HG02798 (cell line): Measurements from ENCODE around the gene ABHD11.

Experiments used
- ATAC-seq: cut with Tn5 transposase; IDR thresholded peaks from one replicate; pipeline ENCODE4 v1.9.1; 2021; ENCODE audit warnings: mild to moderate bottlenecking; ENCODE audit not compliant: unreplicated experiment, poor library complexity

ABHD11 gene

DNA sequence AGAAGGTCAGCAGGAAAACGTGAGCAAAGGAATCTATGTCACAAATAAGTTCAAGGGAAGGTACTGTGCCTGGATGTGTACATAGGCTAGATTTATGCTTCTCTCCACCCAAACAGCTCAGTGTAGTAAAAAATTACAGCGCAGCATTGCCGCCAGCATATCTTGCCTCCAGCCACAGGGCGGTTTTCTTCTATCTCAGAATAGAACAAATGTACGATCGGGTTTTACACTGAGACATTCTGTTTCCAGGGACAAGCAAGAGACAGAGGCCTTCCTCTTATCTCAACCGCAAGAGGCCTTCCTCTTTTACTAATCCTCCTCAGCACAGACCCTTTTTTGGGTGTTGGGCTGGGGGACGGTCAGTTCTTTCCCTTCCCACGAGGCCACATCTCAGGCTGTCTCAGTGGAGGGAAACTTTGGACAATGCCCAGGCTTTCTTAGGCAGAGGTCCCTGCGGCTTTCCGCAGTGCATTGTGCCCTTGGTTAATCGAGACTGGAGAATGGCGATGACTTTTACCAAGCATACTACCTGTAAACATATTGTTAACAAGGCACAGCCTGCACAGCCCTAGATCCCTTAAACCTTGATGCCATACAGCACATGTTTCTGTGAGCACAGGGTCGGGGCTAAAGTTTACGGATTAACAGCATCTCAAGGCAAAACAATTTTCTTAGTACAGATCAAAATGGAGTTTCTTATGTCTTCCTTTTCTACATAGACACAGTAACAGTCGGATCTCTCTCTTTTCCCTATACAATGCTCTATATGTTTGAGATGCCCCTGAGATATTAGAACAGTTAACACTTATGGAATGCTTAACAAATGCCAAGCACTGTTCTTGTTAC lies 11.6 kb upstream of the ABHD11 start:
- ATAC-seq = no peak

DNA sequence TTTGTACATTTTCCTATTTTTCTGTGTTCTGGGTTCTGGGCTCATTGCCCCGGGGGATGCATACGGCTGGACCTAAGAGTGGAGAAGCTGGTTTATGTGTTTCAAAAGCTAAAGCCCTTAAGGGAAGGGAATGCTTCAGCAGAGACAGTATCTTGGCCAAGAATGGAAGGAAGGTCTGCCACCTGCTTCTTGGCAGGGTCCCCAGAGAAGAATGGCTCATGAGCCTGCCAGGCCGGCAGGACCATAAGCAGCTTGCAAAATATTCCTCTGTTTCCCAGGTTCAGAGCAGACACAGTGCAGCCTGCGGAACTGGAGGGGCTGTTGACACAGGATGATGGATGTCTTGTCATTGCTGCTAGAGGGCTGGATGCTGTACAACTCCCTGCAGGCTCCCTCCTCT lies 7.8 kb upstream of the ABHD11 start:
- ATAC-seq = no peak

DNA sequence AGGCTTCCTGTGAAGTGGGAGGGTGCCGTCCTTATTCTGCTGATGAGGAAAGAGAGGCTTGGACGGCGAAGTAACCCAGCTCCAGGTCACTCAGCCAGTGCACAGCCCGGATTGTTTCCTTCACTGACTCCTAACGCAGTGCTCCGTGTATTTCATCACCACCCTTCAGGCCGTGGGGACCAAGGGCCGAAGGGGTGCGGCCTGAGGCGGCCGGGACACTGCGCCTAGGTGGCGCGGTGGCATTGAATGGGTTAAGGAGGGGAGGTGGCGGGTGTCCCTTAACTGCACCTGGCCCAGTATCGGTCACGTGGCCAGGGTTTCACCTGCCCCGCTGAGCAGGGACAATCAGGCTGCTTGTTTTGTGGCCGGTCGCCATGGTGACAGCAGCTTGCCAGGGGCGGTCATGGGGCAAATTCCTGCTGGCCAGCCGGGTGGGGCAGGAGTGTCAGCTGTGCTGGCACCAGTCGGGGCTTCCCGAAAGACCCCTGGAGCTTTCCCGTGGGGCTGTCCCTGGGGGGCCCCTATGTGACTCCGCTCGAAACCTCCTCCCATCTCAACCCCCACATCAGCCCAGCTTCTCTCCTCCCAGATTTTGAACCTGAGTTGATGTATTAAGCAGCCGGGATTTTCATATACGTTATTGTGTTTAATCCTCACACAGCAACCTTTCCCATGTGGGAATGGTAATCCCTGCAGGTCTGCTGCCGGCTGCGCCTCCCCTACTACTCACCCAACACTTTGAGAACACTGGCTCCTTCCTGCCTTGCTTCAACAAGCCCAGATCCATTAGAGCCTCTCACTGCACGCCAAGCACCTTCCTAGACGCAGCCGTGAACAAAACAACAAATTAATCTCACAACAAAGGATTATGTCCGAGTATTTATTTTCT lies 4.4 kb upstream of the ABHD11 start:
- no peak for ATAC-seq

DNA sequence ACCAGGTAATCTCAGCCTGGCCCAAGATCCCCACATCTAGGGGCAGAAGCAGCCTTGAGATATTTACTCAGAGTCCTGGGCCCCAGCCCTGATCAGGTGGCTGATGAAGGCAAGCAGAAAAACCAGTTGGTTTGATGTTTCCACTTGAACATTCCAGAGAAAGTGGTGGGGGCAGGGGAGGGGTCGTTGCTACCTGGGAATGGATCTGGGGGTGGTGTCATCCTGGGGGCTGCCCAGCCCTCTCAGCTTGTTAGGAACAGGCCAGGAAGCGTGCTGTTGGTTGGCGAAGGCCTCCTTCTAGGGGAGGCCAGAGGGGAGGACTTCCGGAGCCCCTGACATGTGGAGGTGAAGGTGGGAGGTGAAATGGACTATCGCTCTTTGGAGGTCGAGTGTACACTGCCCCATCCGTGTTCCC lies 3.7 kb upstream of the ABHD11 start:
- ATAC-seq = no peak

DNA sequence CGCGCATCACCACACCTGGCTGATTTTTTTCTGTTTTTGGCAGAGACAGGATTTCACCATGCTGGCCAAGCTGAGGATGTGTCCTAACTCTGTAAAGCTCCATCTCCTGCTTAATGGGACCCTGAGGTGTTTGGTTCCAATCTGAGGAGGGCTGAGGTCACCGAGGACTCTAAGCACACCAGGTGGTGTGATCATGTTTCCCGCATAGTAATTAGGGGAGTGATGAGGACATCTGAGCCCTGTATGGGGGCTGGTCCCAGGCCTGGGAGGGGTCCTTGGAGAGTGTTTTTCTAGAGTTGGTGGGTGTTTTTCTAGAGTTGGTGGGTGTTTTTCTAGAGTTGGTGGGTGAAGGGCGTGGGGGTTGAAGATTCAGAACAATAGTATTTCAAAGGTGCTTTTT lies 3.0 kb upstream of the ABHD11 start:
- ATAC-seq = no peak

DNA sequence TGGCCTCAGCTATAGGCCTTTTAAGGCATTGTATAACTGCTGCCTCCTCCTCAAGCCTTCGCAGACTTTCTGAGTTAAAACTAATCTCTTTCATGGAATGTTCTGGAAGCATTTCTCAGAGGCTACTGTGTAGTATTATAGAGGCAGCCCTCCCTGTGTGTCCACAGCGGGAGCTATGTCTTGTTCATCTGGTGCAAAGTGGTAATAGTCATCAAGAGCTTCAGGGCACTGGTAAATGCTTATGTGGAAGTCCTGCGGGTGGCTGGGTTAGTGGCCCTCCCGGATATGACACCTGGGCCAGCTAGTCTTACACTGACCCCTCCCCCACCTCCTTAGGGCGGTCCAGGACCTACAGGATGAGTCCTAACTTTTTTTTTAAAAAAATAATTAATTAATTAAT lies 2.2 kb upstream of the ABHD11 start:
- ATAC-seq = no peak

DNA sequence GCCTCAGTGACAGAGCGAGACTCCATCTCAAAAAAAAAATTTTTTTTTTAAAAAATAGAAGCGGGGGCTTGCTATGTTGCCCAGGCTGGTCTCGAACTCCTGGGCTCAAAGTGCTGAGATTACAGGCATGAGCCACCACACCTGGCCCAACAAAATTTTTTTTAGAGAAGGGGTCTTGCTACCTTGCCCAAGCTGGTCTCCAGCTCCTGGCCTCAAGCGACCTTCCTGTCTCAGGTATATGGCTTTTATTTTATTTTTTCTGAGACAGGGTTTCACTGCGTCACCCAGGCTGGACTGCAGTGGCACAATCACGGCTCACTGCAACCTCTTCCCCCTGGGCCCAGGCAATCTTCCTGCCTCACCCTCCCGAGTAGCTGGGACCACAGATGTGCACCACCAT lies 1.6 kb upstream of the ABHD11 start:
- ATAC-seq = no peak

DNA sequence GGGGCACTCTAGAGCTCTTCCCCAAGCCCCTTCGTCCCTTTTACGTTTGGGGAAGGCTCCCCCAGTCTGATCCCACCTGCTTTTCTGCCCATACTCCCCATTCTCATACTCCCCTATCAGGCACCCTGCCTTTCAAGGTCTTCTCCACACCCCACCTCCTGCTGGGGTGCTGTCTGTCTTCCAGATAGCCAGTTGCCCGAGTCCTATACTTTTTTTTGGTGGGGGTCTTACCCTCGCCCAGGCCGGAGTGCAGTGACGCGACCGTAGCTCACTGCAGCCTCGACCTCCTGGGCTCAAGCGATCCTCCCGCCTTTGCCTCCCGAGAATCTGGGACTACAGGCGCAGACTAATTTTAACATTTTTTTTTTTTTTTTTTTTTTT lies 775 bp upstream of the ABHD11 start:
- ATAC-seq = no peak

GRCh38 chr7:73738220-73738611 lies 386 bp downstream of the ABHD11 start:
- ATAC-seq = peak; percentile 18

GRCh38 chr7:73737491-73738219 lies 947 bp downstream of the ABHD11 start:
- no peak for ATAC-seq

GRCh38 chr7:73736885-73737284 lies 1.7 kb downstream of the ABHD11 start:
- ATAC-seq = no peak

GRCh38 chr7:73735528-73735905 lies 3.1 kb downstream of the ABHD11 start:
- no peak for ATAC-seq

DNA sequence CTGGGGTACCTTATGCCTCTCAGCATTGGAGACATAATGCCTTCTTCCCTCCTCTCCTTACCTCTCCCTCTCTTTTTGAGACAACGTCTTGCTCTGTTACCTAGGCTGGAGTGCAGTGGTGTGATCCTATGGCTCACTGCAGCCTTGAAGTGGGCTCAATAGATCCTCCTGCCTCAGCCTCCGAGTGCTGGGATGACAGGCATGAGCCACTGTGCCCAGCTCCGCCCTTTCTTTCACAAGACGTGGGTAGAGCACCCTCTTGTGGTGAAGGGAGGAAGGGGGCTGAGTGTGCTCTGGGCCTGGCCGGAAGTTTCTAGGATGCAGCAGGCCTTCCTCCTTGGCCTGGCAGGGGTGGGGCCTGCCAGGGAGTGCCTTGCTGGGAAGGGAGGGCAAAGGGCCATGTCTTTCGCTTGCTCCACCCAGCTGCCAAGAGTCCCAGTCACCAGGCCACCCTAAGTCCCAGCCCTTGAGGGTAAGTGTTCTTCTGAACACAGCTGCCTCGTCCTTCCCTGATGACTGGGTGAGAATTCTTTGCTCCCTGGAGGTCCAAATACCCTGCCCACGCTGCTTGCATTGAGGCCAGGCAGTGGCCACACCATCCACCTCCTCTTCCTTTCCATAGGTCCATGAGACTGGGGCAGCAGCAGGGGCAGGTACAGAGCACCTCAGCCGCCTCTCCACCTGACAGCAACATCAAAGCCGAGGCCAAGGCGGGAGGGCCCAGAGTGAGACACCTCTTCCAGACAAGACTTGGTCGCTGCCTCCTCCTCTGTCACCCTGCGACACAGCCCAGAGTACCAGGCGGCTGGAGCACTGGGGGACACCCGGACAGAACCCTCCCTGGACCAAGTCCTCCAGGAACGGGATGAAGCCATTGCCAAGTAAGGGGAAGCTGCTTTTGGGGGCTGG lies 3.7 kb downstream of the ABHD11 start:
- ATAC-seq = peak; percentile 35

- no peak for ATAC-seq
These were observed 6.2 kb downstream of the ABHD11 start for GRCh38 chr7:73732397-73732796.

DNA sequence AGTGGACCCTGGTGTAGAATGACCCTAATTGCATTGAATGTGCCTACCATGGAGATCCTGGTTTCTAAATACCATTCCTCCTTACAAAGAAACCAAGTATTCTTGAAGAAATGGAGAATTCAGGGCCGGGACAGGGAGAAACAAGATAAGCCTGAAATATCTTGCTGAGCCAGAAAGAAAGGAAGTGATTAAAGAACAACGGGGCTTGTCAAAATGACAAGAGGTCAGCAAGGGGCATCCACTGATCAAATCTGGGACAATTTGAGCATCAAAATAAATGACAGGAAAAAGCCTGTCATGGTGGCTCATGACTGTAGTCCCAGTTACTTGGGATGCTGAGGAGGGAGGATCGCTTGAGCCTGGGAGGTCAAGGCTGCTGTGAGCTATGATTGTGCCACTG lies 8.1 kb downstream of the ABHD11 start:
- no peak for ATAC-seq

GRCh38 chr7:73728551-73728950 lies 10.1 kb downstream of the ABHD11 start:
- no peak for ATAC-seq

GRCh38 chr7:73727952-73728351 lies 10.7 kb downstream of the ABHD11 start:
- ATAC-seq = no peak

DNA sequence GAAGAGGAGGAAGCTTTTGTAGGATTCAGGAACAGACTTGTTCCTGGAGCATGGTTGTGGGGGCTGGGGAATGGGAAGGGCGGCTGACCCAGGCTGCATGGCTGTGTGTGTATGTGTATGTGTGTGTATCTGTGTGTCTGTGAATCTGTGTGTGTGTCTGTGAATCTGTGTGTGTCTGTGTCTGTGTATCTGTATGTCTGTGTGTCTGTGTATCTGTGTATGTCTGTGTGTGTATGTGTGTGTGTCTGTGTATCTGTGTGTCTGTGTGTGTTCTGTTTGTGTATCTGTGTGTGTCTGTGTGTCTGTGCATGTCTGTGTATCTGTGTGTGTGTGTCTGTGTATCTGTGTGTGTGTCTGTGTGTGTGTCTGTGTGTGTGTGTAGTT lies 12.5 kb downstream of the ABHD11 start:
- peak; percentile 16 for ATAC-seq

DNA sequence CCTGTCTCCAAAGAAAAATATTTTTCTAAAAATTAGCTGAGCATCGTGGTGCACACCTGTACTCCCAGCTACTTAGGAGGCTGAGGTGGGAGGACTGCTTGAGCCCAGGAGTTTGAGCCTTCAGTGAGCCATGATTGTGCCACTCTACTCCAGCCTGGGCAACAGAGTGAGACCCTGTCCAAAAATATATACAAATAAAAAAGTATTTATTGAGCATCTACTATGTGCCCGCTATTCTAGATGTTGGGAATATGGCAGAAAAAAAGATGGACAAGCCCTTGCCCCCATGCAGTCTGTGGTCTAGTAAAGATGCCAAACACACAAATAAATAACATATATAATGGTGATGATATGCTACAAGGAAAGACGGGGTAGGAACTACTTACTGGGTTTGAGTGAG lies 14.8 kb downstream of the ABHD11 start:
- no peak for ATAC-seq

DNA sequence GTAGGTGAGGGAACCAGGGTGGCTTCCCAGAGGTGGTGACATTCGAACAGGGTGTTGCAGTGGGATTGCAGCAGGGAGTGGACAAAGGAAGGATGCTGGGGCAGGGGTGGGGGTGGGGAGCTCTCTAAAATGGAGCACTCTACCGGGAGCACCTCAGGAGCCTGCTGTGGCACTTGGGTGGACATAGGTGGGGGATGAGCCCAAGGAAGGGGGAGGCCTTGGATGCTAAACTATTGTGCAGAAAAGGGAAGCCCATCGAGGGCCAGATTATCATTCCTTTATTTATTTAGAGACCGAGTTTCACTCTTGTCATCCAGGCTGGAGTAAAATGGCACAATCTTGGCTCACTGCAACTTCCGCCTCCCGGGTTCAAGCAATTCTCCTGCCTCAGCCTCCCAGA lies 15.8 kb downstream of the ABHD11 start:
- no peak for ATAC-seq
